Fibroblast of upper back skin (primary cell): ENCODE data around the gene ALK.

Source experiments
- DNase-seq: peaks from one replicate; pipeline ENCODE4 v3.0.0-alpha.2; 2013

Gene ALK

GRCh38 chr2:29643196-29643595 is 278.2 kb downstream of the ALK start:
- DNase-seq: peak; percentile 8

DNA sequence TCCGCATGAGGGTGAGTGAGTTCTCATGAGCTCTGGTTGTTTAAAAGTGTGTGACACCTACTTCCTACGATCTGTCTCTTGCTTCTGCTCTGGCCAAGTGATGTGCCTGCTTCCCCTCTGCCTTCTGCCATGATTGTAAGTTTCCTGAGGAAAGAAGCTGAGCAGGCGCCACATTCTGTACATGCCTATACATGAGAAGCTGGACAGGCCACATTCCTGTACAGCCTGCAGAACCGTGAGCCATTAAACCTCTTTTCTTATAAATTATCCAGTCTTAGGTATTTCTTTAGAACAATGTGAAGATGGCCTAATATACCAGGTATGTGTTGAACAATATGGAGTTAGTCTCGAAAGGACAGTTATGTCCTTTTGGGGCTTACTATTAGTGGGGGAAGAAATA is 281.0 kb downstream of the ALK start:
- DNase-seq: peak; percentile 7

GRCh38 chr2:29638641-29639040 is 282.7 kb downstream of the ALK start:
- no peak for DNase-seq

DNA sequence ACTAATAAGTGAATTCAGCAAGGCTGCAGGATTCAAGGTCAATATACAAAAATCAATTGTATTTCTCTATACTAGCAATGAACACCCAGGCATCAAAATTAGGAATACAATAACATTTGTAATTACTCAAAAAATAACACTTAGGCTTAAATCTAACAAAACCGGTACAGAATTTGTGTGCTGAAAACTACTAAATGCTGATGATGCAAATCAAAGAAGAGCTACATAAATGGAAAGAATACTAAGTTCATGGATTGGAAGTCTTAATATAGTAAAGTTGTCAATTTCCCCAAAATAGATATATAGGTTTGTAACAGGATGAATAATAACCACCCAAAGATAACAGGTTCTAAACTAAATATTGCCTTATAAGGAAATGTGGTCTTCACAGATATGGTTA is 286.5 kb downstream of the ALK start:
- DNase-seq: no peak

GRCh38 chr2:29632018-29632417 is 289.4 kb downstream of the ALK start:
- peak; percentile 76 for DNase-seq

GRCh38 chr2:29629495-29629894 is 291.9 kb downstream of the ALK start:
- DNase-seq: peak; percentile 17

DNA sequence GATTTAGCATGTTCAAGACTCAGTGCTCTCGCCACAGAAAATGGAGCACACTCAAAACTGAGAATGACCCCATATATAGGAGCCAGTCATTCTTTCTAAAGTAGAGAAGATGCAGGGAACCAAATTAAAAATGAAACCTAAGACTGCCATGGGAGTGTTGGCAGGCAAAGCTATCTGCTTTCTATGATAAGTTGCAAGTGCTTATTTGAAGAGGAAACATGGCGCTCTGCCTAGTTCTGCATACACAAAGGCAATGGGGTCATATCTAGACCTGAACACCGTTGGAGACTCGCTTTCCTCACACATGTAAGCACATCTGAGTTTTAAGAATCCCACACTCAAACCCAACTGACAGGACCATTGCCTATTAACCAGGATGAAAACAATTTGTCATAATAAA is 292.5 kb downstream of the ALK start:
- peak; percentile 12 for DNase-seq

GRCh38 chr2:29628108-29628745 is 293.2 kb downstream of the ALK start:
- peak; percentile 57 for DNase-seq

DNA sequence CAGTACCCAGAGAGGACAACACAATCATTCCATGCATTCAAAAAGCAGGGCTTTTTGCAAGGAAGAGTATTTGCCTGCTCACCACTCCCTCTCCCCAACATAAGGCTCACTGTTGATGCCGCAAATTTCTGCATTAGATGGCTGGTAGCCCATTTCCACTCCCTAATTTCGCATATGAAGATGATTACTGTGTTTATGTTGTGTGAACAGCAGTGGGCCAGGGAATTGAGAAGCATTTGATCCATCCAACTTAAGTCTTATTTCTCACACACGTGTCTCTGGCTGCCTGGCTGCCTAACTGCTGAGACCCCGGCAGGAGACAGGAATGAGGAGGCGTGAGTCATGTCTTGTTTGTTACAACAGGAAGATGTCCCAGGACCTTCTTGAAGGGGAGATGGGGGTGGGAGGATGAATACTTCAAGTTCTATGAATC is 294.1 kb downstream of the ALK start:
- DNase-seq: peak; percentile 95

DNA sequence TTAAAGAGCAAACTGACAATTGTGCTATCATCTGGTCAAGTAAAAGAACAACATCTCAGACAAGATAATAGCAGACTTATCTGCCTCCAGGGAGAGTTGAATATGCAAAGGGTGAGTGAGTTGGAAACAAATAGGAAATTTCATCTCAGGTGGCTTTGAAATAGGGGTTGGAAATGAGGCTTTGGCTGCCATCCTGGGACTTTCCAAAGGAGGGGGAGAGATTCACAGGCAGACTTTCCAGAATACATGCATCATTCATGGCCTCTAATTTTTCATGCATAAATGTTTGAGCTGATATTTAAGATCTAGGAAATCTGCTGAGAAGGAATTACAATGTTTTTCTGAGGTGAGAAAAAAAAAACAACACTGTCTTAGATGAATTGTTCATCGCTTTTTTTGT is 300.5 kb downstream of the ALK start:
- DNase-seq: no peak

GRCh38 chr2:29619689-29620088 is 301.7 kb downstream of the ALK start:
- no peak for DNase-seq

- no peak for DNase-seq
These were observed 303.4 kb downstream of the ALK start for GRCh38 chr2:29618024-29618423.

DNA sequence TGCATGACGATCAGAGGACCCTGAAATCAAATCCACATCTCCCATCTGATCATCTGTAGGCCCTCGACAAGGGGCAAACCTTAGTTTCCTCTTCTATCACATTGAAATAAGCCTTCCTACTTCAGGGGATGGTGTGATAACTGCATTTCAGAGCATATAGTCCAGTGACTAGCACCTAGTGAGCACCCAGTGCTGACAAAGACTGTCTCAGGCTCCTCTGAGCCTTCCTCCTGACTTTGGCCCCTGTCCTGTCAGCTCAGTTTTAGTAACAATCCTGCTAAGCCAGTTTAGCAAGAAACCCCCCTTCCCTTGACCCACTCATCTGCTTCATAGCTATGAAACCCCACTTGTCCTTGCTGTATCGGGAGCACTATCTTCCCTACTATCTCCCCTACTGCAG is 304.0 kb downstream of the ALK start:
- no peak for DNase-seq

DNA sequence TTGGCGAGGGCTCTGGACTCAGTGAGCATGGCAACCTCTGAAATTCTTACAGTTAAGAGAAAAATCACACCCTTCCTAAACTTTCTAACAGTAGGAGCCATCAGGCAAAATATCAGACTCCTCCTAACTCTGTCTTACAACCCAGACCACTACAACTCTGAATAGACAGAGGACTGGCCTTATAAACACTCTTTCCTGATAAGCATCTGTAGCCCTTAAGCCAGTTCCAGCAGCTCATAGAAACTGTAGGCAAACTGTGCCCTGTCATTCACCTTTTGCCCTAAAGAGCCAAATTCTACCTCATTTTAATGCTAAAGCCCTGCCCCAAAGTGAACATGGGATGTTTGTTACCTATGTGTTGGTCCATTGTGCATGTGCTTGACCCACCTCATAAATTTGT is 304.8 kb downstream of the ALK start:
- no peak for DNase-seq

DNA sequence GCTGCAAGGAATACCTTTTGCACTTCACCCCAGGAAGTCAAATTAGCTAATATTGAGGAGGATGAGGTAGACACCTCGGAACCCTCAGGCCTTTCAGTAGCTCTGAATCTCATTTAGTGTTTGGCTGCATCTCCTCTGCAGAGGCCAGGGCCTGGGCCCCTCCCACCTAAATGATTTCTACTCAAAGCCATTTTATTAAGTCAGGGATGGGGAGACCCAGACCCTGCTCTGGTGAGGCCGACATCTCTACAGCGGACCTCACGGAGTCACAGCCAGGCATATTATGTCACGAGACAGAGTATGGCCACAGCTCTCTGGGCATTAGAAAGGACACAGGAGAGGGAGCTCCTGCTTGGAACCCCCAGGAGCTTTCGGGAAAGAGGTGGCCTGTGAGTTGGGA is 305.5 kb downstream of the ALK start:
- DNase-seq: no peak

DNA sequence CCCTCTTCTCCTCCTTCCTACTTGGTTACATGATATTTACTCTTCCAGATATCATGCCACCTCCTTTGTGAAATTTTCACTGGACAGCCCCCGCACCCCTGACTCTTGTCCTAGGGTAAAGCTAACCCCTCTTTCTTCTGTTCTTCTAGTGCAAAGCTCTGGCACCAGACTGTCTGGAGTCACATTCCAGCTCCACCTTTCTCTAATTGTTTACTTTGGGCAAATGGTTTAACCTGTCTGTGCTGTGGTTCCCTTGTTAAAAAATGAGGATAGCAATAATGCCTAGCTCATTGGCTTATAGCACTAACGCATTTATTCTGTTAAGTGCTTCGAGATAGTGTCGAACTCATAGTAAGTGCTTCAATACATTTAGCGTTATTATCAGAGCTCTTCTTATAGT is 306.2 kb downstream of the ALK start:
- DNase-seq: no peak

GRCh38 chr2:29614295-29614830 is 307.0 kb downstream of the ALK start:
- no peak for DNase-seq

GRCh38 chr2:29613792-29614266 is 307.6 kb downstream of the ALK start:
- no peak for DNase-seq

DNA sequence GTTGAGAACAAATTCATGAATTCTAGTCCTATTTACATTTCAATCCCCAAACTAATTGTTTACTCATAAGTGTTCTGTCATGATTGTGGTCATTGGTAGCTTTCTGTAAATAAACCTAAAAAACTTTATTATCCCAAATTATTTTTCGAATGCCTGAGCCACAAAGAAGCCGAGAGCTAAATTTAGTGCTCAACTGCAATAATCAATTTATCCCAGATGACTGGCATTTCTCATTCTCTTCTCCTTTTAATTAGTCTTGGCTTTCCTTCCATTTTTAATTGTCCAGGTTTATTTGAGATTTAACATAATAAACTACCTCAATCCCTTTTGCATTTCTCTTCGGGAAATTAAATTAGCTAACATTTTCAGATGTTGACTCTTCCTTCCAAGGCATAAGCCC is 308.3 kb downstream of the ALK start:
- no peak for DNase-seq

DNA sequence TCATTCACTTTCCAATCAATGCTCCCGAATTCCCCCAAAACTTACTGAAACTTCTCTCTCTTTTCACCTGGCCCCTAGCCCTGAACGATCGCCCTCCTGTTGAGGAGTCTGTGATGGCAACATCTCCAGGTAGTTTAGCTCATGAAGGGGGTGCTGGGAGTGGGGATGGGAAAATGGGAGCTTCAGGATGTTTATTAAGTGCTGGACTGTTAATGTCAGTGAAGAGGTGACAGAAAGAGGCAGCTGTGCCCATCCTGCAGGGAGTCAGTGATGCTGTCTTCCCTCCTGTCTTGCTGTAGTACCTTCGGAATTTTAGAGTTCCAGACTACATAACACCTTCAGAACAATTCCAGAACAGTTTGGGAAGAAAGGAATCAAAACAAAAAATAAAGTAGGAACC is 308.8 kb downstream of the ALK start:
- DNase-seq: no peak

GRCh38 chr2:29611850-29612249 is 309.5 kb downstream of the ALK start:
- no peak for DNase-seq

DNA sequence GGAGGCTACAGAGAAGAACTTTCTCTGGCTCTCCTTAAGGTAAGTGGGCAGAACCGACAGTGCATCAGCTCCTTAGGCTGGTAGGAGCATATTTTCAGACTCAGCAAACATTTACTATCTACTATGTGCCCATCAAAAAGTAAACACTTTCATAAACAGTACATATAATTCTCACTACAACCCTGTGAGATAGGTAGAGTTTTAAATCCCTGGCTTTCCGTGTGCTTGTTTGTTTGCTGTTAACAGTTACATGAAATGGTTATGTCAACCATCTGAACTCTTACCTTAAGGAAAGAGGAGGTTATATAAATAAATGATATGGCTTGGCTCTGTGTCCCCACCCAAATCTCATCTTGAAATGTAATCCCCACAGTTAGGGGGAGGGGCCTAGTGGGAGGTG is 310.1 kb downstream of the ALK start:
- DNase-seq: no peak

DNA sequence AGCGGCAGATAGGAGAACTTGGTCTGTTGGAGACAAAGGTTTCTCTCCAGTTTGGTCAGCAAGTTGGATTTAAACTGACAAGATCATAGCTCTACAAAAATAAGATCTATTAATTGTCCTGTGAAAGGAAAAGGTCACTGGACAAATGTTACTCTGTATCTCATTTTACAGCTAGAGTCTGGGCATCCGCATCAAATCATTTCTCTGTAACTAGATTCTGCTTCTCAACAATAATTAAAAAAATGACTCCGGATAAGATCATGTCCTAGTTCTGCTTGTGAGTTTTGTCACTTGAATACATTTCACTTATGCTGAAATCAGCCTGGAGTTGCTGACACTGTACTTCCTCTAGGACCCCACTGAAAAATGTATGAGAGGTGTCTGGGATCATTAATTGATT is 310.8 kb downstream of the ALK start:
- no peak for DNase-seq

DNA sequence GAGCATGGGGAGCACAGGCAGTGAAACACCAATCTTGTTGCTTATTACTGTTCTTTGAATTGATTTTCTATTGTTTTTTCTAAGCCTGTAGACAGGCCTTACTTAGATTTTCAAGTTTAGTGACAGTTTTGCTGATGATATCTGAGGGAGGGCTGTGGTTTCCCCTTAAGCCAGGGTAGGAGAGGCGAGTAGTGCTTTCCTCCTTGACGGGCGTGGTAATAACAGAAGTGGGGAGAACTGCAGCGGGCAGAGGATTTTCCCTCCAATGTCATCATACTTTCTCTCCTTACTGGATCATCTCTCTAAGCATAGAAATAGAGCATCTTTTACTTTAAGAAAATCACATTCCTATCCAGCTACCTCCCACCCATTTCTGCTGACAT is 314.4 kb downstream of the ALK start:
- DNase-seq: no peak
